GM12878 (cell line): Measurements from ENCODE around the gene VPS39. TPM values are rescaled to one million over a fixed set of nuclear protein-coding genes. Genes with fewer than 3 reads are reported as not detected.

ENCODE experiments used
- ATAC-seq: fragments of 200-7000 bp; cut with Tn5 transposase; 3 replicates; pipeline ENCODE4 v1.9.1; 2020; ENCODE audit warnings: mild to moderate bottlenecking, moderate library complexity
- BruUV-seq: library from RNA; stranded (reverse); fragments of 400-500 nt; replicated peaks from 2 replicates; lab custom pipeline; 2021; lab: Mats Ljungman, UMichigan
- CTCF ChIA-PET: fragments of 300-600 bp; sonication (Branson Sonifier 250); formaldehyde crosslinking; extraction: SDS; loops from one replicate; lab custom pipeline; 2021; ENCODE audit warnings: inconsistent platforms; lab: Yijun Ruan, JAX
- POLR2A ChIA-PET: fragments of 350-600 bp; formaldehyde crosslinking; extraction: SDS; loops from one replicate; lab custom pipeline; 2021; ENCODE audit warnings: inconsistent platforms; lab: Charles Lee
- RAD21 ChIA-PET: fragments of 300-600 bp; sonication (Branson Sonifier 250); formaldehyde crosslinking; loops from one replicate; lab custom pipeline; 2023; ENCODE audit warnings: antibody characterized with exemption; ENCODE audit not compliant: unreplicated experiment; lab: Charles Lee
- SMC1A ChIA-PET: fragments of 300-600 bp; sonication (Branson Sonifier 250); formaldehyde crosslinking; loops from one replicate; lab custom pipeline; 2023; ENCODE audit not compliant: unreplicated experiment, uncharacterized antibody; lab: Charles Lee
- DNase-seq: peaks from one replicate; pipeline ENCODE4 v3.0.0-alpha.2; 2011; ENCODE audit warnings: low read depth, low spot score
- FAIRE-seq: peaks from 3 replicates; lab custom pipeline; 2011; peaks lifted over from hg19 to GRCh38; lab: Jason Lieb, UNC
- H2AFZ ChIP-seq: 2 replicates; pipeline ENCODE4 v1.6.0; 2011; ENCODE audit warnings: low read depth, low read length, control low read depth; ENCODE audit not compliant: control insufficient read depth
- H3K27ac ChIP-seq: 2 replicates; pipeline ENCODE4 v1.5.1; 2011; ENCODE audit warnings: control low read depth; ENCODE audit not compliant: control insufficient read depth, insufficient read depth
- H3K27me3 ChIP-seq, 2 experiments: replicated peaks in 1 of 2; 2 replicates each; pipeline versions ENCODE4 v1.6.0 to v1.6.1; 2011; ENCODE audit warnings: low read length in 1 of 2; ENCODE audit not compliant: control insufficient read depth in 2 of 2, insufficient read depth in 2 of 2
- H3K36me3 ChIP-seq, 2 experiments: 2 replicates each; pipeline ENCODE4 v1.5.1; 2011; ENCODE audit warnings: low read length in 1 of 2; ENCODE audit not compliant: control insufficient read depth in 2 of 2, insufficient read depth in 2 of 2
- H3K4me1 ChIP-seq: 2 replicates; pipeline ENCODE4 v1.6.1; 2011; ENCODE audit warnings: mild to moderate bottlenecking, low read length, moderate library complexity, mixed read lengths; ENCODE audit not compliant: control insufficient read depth, insufficient read depth
- H3K4me2 ChIP-seq: 2 replicates; pipeline ENCODE4 v1.6.0; 2011; ENCODE audit warnings: control low read depth; ENCODE audit not compliant: control insufficient read depth, insufficient read depth
- H3K4me3 ChIP-seq: fragments of 200-600 bp; sonication (generic); 2 replicates; pipeline ENCODE4 v1.5.1; 2016
- H3K79me2 ChIP-seq: 2 replicates; pipeline ENCODE4 v1.6.0; 2011; ENCODE audit warnings: low read length; ENCODE audit not compliant: control insufficient read depth, insufficient read depth
- H3K9ac ChIP-seq: 2 replicates; pipeline ENCODE4 v1.8.0; 2011; ENCODE audit warnings: low read length, control low read depth, mixed read lengths; ENCODE audit not compliant: control insufficient read depth, insufficient read depth
- H3K9me3 ChIP-seq: replicated peaks from 3 replicates; pipeline ENCODE4 v1.5.1; 2011; ENCODE audit warnings: mild to moderate bottlenecking, low read length; ENCODE audit not compliant: control insufficient read depth, insufficient read depth
- H4K20me1 ChIP-seq: 2 replicates; pipeline ENCODE4 v1.6.0; 2011; ENCODE audit not compliant: control insufficient read depth, insufficient read depth
- ATF7 ChIP-seq: fragments of 450-650 bp; IDR thresholded peaks from 2 replicates; pipeline ENCODE4 v1.6.1; 2016; ENCODE audit warnings: low read depth, mild to moderate bottlenecking
- CBFB ChIP-seq: IDR thresholded peaks from 2 replicates; pipeline ENCODE4 v1.6.1; 2016; ENCODE audit warnings: antibody characterized with exemption, low read depth
- CHD1 ChIP-seq: IDR thresholded peaks from 2 replicates; pipeline ENCODE4 v1.6.1; 2012; ENCODE audit warnings: low read depth, low read length, improper control_type of control experiment
- EGR1 ChIP-seq, 2 experiments: IDR thresholded peaks; 1 replicate in 1 of 2; 2 replicates in 1 of 2; pipeline ENCODE4 v1.6.1; 2011 to 2012; ENCODE audit warnings: low read depth in 2 of 2, low read length in 2 of 2, borderline replicate concordance in 1 of 2, mild to moderate bottlenecking in 1 of 2, moderate library complexity in 1 of 2
- HDAC6 ChIP-seq: fragments of 200-600 bp; sonication (generic); IDR thresholded peaks from one replicate; pipeline ENCODE4 v1.8.0; 2017; ENCODE audit warnings: antibody characterized with exemption; ENCODE audit not compliant: unreplicated experiment
- KDM1A ChIP-seq: fragments of 200-600 bp; sonication (generic); IDR thresholded peaks from 2 replicates; pipeline ENCODE4 v1.6.1; 2016; ENCODE audit warnings: borderline replicate concordance
- KLF5 ChIP-seq: fragments of 450-650 bp; IDR thresholded peaks from 2 replicates; pipeline ENCODE4 v1.6.1; 2014; ENCODE audit warnings: mild to moderate bottlenecking; ENCODE audit not compliant: partially characterized antibody
- MXI1 ChIP-seq: fragments of 150-350 bp; IDR thresholded peaks from 2 replicates; pipeline ENCODE4 v1.6.1; 2011; ENCODE audit warnings: low read depth, mild to moderate bottlenecking, inconsistent platforms, low read length, improper control_type of control experiment
- PML ChIP-seq: IDR thresholded peaks from 2 replicates; pipeline ENCODE4 v1.6.1; 2012; ENCODE audit warnings: low read length, inconsistent platforms
- RFX5 ChIP-seq: IDR thresholded peaks from 2 replicates; pipeline ENCODE4 v1.6.1; 2011; ENCODE audit warnings: low read depth, low read length, improper control_type of control experiment
- RUNX3 ChIP-seq: IDR thresholded peaks from 2 replicates; pipeline ENCODE4 v1.6.1; 2012; ENCODE audit warnings: low read length, inconsistent platforms
- SIN3A ChIP-seq: IDR thresholded peaks from 2 replicates; pipeline ENCODE4 v1.6.1; 2012; ENCODE audit warnings: low read depth, low read length, improper control_type of control experiment
- SMARCA5 ChIP-seq: fragments of 450-650 bp; IDR thresholded peaks from 2 replicates; pipeline ENCODE4 v1.6.1; 2017; ENCODE audit warnings: mild to moderate bottlenecking
- SP1 ChIP-seq: IDR thresholded peaks from one replicate; pipeline ENCODE4 v1.6.1; 2011; ENCODE audit warnings: low read depth, low read length
- SRF ChIP-seq, 2 experiments: IDR thresholded peaks; 2 replicates each; pipeline ENCODE4 v1.6.1; 2011; ENCODE audit warnings: low read depth in 2 of 2, low read length in 2 of 2, mild to moderate bottlenecking in 1 of 2, moderate library complexity in 1 of 2
- STAT1 ChIP-seq: fragments of 450-650 bp; conservative IDR thresholded peaks from 2 replicates; pipeline ENCODE4 v1.6.1; 2014; ENCODE audit warnings: antibody characterized with exemption, mild to moderate bottlenecking
- ZBED1 ChIP-seq: IDR thresholded peaks from 2 replicates; pipeline ENCODE4 v1.6.1; 2016; ENCODE audit warnings: borderline replicate concordance
- ZNF687 ChIP-seq: fragments of 450-650 bp; IDR thresholded peaks from 2 replicates; pipeline ENCODE4 v1.6.1; 2017; ENCODE audit warnings: mild to moderate bottlenecking, moderate library complexity
- WGBS: methylation state at CpG from one replicate; pipeline ENCODE4 v1.1.6; 2016; ENCODE audit warnings: low lambda C conversion rate; ENCODE audit not compliant: insufficient replicate concordance, insufficient coverage; ENCODE audit errors: missing lambda C conversion rate; 5-methylcytosine and 5-hydroxymethylcytosine counted together
- in situ Hi-C: fragments of 300-500 bp; cut with MboI; formaldehyde crosslinking; loops from 9 replicates; pipeline ENCODE4 v1.14.3; 2018; ENCODE audit warnings: mixed read lengths
- intact Hi-C: fragments of 100-400 bp; cut with micrococcal nuclease; formaldehyde crosslinking; loops from one replicate; pipeline ENCODE4 v1.14.2; 2022; ENCODE audit not compliant: unreplicated experiment
- polyA plus RNA-seq, 11 experiments: library from polyadenylated mRNA; depleted of rRNA in 4 of 11; unstranded in 6 of 11; stranded (reverse) in 5 of 11; fragments of >200 nt; fragmentation: Nextera tagmentation in 4 of 11; fragmentation: Illumina TruSeq in 1 of 11; extraction: Ambion mirVana in 4 of 11; extraction: Trizol in 1 of 11; gene quantifications; 1 replicate in 1 of 11; 2 replicates in 10 of 11; pipeline versions ENCODE4 v1.2.1 to v1.2.3, GENCODE V29; 2011 to 2016; ENCODE audit warnings: inconsistent platforms in 2 of 11, missing spikeins in 2 of 11, low read depth in 1 of 11
- total RNA-seq, 4 experiments: library from RNA; depleted of rRNA in 3 of 4; stranded (reverse); fragments of >200 nt in 3 of 4; fragmentation: Illumina TruSeq in 1 of 4; extraction: Trizol in 1 of 4; gene quantifications; 2 replicates each; pipeline versions ENCODE4 v1.2.1 to v1.2.3, GENCODE V29; 2013 to 2021
- TF ChIP-seq, protein P1 (sequence below): fragments of 450-650 bp; IDR thresholded peaks from 2 replicates; pipeline ENCODE4 v1.6.1; 2017; ENCODE audit warnings: mild to moderate bottlenecking, low read depth, inconsistent platforms; ENCODE audit not compliant: poor library complexity, severe bottlenecking

VPS39 gene
- total and polyA plus RNA-seq, 10 of the 15 experiments (the other 5 are each of a cell fraction or from before 2014, with no cell fraction given), result 4.9 to 50.0 (median 36.2) TPM

DNA sequence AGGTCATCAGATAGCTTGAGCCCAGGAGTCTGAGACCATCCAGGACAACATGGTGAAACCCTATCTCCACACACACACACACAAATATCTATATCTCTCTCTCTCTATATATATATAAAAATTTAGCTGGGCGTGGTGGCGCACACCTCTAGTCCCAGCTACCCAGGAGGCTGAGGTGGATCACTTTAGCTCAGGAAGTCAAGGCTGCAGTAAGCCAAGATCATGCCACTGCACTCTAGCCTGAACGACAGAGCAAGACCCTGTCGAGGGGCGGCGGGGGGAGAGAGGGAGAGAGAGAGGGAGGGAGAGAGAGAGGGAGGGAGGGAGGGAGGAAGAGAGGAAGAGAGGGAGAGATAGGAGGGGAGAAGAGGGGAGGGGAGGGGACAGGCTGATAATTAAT lies 79.6 kb downstream of the VPS39 start (continued):
- TF ChIP-seq CBFB (no peak), SP1 (no peak), KLF5 (no peak), RUNX3 (no peak), EGR1 (IDR thresholded peaks at IDR 0.05; ENCODE audit: borderline replicate concordance in 1 of 2, low read depth in 2 of 2, low read length in 2 of 2) (no peak)

DNA sequence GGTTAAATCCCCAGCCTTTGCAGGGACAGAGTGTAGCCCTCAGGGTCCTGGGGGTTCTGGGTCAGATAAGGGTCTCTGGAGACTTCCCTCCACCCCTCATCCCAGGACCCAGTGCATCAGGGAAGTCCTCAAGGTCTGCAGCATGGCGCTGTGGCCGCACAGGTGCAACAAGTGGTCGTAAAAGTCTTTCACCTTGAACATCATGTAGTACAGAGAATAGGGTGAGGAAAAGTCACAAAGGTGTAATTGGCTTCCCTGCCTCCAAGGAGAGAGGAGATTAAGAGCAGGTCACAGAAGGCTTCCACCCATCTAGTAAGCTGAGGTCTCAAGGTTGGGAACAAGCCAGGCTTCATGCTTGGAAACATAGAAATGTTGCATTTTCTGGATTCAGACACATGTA lies 84.6 kb downstream of the VPS39 start:
- FAIRE-seq (no peak), ATAC-seq (no peak), DNase-seq (no peak)
- Histone ChIP-seq H4K20me1 (no peaks in the 10 kb centered on the region; the same call in 1 of the 2 replicates), H3K4me1 (no peaks in the 10 kb centered on the region), H3K27me3 (no peaks in the 10 kb centered on the region; a peak in 1 of 4 replicates), H3K27ac (no peak overlapping the region), H3K79me2 (no peaks in the 10 kb centered on the region), H3K36me3 (no peaks in the 10 kb centered on the region), H3K4me3 (no peak overlapping the region), H2AFZ (no peak overlapping the region), H3K9ac (no peak overlapping the region), H3K9me3 (no peaks in the 10 kb centered on the region), H3K4me2 (no peak overlapping the region)
- WGBS, result 36% methylated on average over 3 of the region's 3 CpGs
- RAD21 ChIA-PET, result no interaction called here
- CTCF ChIA-PET, result interaction anchor here (1.0 kb wide), 1 partner anchor 15 kb away, joined by 3 read pairs; no protein-coding TSS in a partner anchor
- in situ Hi-C loops (no loop called here), intact Hi-C loops (no loop called here)
- POLR2A ChIA-PET, result no interaction called here
- SMC1A ChIA-PET, result no interaction called here
- no TSS peak for BruUV-seq
- TF ChIP-seq ZNF687, result no peak
- no peak for TF ChIP-seq RFX5
- TF ChIP-seq, protein P1, sequence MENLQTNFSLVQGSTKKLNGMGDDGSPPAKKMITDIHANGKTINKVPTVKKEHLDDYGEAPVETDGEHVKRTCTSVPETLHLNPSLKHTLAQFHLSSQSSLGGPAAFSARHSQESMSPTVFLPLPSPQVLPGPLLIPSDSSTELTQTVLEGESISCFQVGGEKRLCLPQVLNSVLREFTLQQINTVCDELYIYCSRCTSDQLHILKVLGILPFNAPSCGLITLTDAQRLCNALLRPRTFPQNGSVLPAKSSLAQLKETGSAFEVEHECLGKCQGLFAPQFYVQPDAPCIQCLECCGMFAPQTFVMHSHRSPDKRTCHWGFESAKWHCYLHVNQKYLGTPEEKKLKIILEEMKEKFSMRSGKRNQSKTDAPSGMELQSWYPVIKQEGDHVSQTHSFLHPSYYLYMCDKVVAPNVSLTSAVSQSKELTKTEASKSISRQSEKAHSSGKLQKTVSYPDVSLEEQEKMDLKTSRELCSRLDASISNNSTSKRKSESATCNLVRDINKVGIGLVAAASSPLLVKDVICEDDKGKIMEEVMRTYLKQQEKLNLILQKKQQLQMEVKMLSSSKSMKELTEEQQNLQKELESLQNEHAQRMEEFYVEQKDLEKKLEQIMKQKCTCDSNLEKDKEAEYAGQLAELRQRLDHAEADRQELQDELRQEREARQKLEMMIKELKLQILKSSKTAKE, result no peak
- no peak for TF ChIP-seq SRF (IDR thresholded peaks at IDR 0.05; ENCODE audit: low read depth in 2 of 2, low read length in 2 of 2)
- TF ChIP-seq HDAC6, result no peak
- no peak for TF ChIP-seq MXI1
- no peak for TF ChIP-seq CHD1
- no peak for TF ChIP-seq KDM1A
- no peak for TF ChIP-seq SIN3A
- TF ChIP-seq PML, result no peak
- no peak for TF ChIP-seq STAT1
- TF ChIP-seq ATF7, result no peak
- TF ChIP-seq SMARCA5, result no peak
- no peak for TF ChIP-seq ZBED1
